GM21526 (cell line): ENCODE measurements around the gene RGMA.

ENCODE experiments used
- ATAC-seq: cut with Tn5 transposase; IDR thresholded peaks from one replicate; pipeline ENCODE4 v1.9.1; 2021; ENCODE audit warnings: moderate library complexity; ENCODE audit not compliant: unreplicated experiment, low FRiP score

The RGMA gene

GRCh38 chr15:93088981-93089726 lies at the start of gene RGMA:
Gene RGMA, minus strand, starts transcription at chr15:93089211. Its CDS starts 279 bp downstream, at chr15:93088932.
- ATAC-seq: no peak

GRCh38 chr15:93136606-93137005 lies 47.6 kb upstream of the RGMA start:
- no peak for ATAC-seq

- ATAC-seq: no peak
Measured at GRCh38 chr15:93135997-93136397, 47.0 kb upstream of the RGMA start.

- ATAC-seq: no peak
Measured at GRCh38 chr15:93135459-93135858, 46.4 kb upstream of the RGMA start.

GRCh38 chr15:93131485-93132095 lies 42.6 kb upstream of the RGMA start:
- ATAC-seq: no peak

GRCh38 chr15:93129702-93130488 lies 40.9 kb upstream of the RGMA start:
- no peak for ATAC-seq

- no peak for ATAC-seq
Measured at GRCh38 chr15:93127286-93127685, 38.3 kb upstream of the RGMA start.

GRCh38 chr15:93126599-93126998 lies 37.6 kb upstream of the RGMA start:
- ATAC-seq: no peak

GRCh38 chr15:93126148-93126547 lies 37.1 kb upstream of the RGMA start:
- ATAC-seq: no peak

GRCh38 chr15:93124126-93124525 lies 35.1 kb upstream of the RGMA start:
- no peak for ATAC-seq

- no peak for ATAC-seq
Measured at GRCh38 chr15:93121973-93122910, 33.2 kb upstream of the RGMA start.

GRCh38 chr15:93121107-93121506 lies 32.1 kb upstream of the RGMA start:
- no peak for ATAC-seq

GRCh38 chr15:93118904-93119303 lies 29.9 kb upstream of the RGMA start:
- ATAC-seq: no peak

- ATAC-seq: no peak
Measured at GRCh38 chr15:93111451-93111850, 22.4 kb upstream of the RGMA start.

- no peak for ATAC-seq
Measured at GRCh38 chr15:93110502-93111040, 21.6 kb upstream of the RGMA start.

- ATAC-seq: no peak
Measured at GRCh38 chr15:93109336-93110102, 20.5 kb upstream of the RGMA start.

GRCh38 chr15:93107646-93108045 lies 18.6 kb upstream of the RGMA start:
- no peak for ATAC-seq

GRCh38 chr15:93105485-93105884 lies 16.5 kb upstream of the RGMA start:
- ATAC-seq: no peak

- no peak for ATAC-seq
Measured at GRCh38 chr15:93103823-93104222, 14.8 kb upstream of the RGMA start.
